Prostate gland (tissue), 2 donors: ENCODE results near the gene CNN3. TPM values are rescaled to one million over a fixed set of nuclear protein-coding genes. Genes with fewer than 3 reads are reported as not detected.

Experiments
- DNase-seq: peaks from one replicate; pipeline ENCODE4 v3.0.0-alpha.2; 2019; ENCODE audit warnings: low spot score
- H3K27ac ChIP-seq, 2 donors: fragments of 200-600 bp; sonication (generic); 2 replicates each; pipeline ENCODE4 v1.5.1; 2017 to 2019
- H3K27me3 ChIP-seq: fragments of 200-600 bp; sonication (generic); replicated peaks from 2 replicates; pipeline ENCODE4 v1.5.1; 2019; ENCODE audit not compliant: insufficient read depth
- H3K36me3 ChIP-seq, 2 donors: fragments of 200-600 bp; sonication (generic); 1 replicate in 1 of 2; 2 replicates in 1 of 2; pipeline versions ENCODE4 v1.5.1 to v1.8.1; 2017 to 2019
- H3K4me1 ChIP-seq: fragments of 200-600 bp; sonication (generic); replicated peaks from 2 replicates; pipeline ENCODE4 v1.5.1; 2019
- H3K4me3 ChIP-seq, 2 donors: fragments of 200-600 bp; sonication (generic); 2 replicates each; pipeline ENCODE4 v1.5.1; 2017 to 2019
- H3K9me3 ChIP-seq: fragments of 200-600 bp; sonication (generic); 2 replicates; pipeline ENCODE4 v1.5.1; 2017
- CTCF ChIP-seq, 4 experiments: fragments of 200-600 bp in 2 of 4; fragments of 450-650 bp in 2 of 4; sonication (generic) in 2 of 4; IDR thresholded peaks; 1 replicate in 3 of 4; 2 replicates in 1 of 4; pipeline ENCODE4 v1.5.1; 2016 to 2019; ENCODE audit warnings: antibody characterized with exemption in 4 of 4, mild to moderate bottlenecking in 2 of 4, moderate library complexity in 2 of 4
- POLR2A ChIP-seq: fragments of 450-650 bp; IDR thresholded peaks from one replicate; pipeline ENCODE4 v1.6.1; 2016; ENCODE audit warnings: antibody characterized with exemption, mild to moderate bottlenecking
- POLR2AphosphoS5 ChIP-seq: sonication (generic); formaldehyde crosslinking; IDR thresholded peaks from one replicate; pipeline ENCODE4 v1.6.1; 2017; ENCODE audit warnings: antibody characterized with exemption
- WGBS: methylation state at CpG from one replicate; pipeline ENCODE4 v1.1.5; 2018; 5-methylcytosine and 5-hydroxymethylcytosine counted together
- intact Hi-C: fragments of 100-400 bp; cut with DNase I; formaldehyde crosslinking; loops from one replicate; pipeline ENCODE4 v1.14.2; 2022
- total RNA-seq, 2 donors: library from RNA; depleted of rRNA; stranded (reverse); fragments of >200 nt; gene quantifications; one replicate each; pipeline ENCODE4 v1.1.0, GENCODE V29; 2016

The CNN3 gene
- total RNA-seq, 2 donors from 2014 or later = 136 to 180 TPM

- Histone ChIP-seq H3K4me3 (no peak overlapping the region), H3K27ac (peak overlapping the region; percentile 70 to 74), H3K36me3 (no peaks in the 10 kb centered on the region), H3K9me3 (no peaks in the 10 kb centered on the region), H3K27me3 (no peaks in the 10 kb centered on the region), H3K4me1 (no peaks in the 10 kb centered on the region)
- 21% methylated on average over 6 of the region's 6 CpGs for WGBS
- intact Hi-C loops = no loop called here
- DNase-seq = peak; percentile 65
- TF ChIP-seq POLR2A = no peak
- peak in 1 of 4 experiments; percentile 7 for TF ChIP-seq CTCF (IDR thresholded peaks at IDR 0.05)
- TF ChIP-seq POLR2AphosphoS5 = peak; percentile 30
These were observed 42.8 kb downstream of the CNN3 start for GRCh38 chr1:94884106-94884505.

- no peak for DNase-seq
- Histone ChIP-seq H3K4me1 (no peaks in the 10 kb centered on the region), H3K27me3 (no peaks in the 10 kb centered on the region), H3K27ac (peak overlapping the region; percentile 70 to 74), H3K36me3 (no peaks in the 10 kb centered on the region), H3K4me3 (no peak overlapping the region), H3K9me3 (no peaks in the 10 kb centered on the region)
- WGBS = 7% methylated on average over 4 of the region's 4 CpGs
- intact Hi-C loops = no loop called here
- TF ChIP-seq POLR2AphosphoS5 = no peak
- TF ChIP-seq CTCF (IDR thresholded peaks at IDR 0.05) = no peak
- TF ChIP-seq POLR2A = no peak
These were observed 43.2 kb downstream of the CNN3 start for GRCh38 chr1:94883691-94884090.

- peak overlapping the region; percentile 66 to 76 for H3K27ac ChIP-seq
- no peaks in the 10 kb centered on the region for H3K27me3 ChIP-seq
- TF ChIP-seq POLR2AphosphoS5 (peak; percentile 87), POLR2A (no peak), CTCF (IDR thresholded peaks at IDR 0.05) (no peak)
- 72% methylated on average over 5 of the region's 5 CpGs for WGBS
- no peaks in the 10 kb centered on the region for H3K36me3 ChIP-seq
- H3K9me3 ChIP-seq = no peaks in the 10 kb centered on the region
- H3K4me3 ChIP-seq = no peak overlapping the region
- H3K4me1 ChIP-seq = peaks cover 8% of the 10 kb centered on the region
- intact Hi-C loops = no loop called here
- DNase-seq = peak; percentile 54
These were observed 48.6 kb downstream of the CNN3 start for GRCh38 chr1:94878329-94878728.

GRCh38 chr1:94876362-94876761 lies 50.5 kb downstream of the CNN3 start:
- no peaks in the 10 kb centered on the region for H3K9me3 ChIP-seq
- DNase-seq = no peak
- no peak overlapping the region for H3K4me3 ChIP-seq
- peak overlapping the region; percentile 74 to 76 for H3K27ac ChIP-seq
- WGBS = 74% methylated on average over 3 of the region's 3 CpGs
- no peak for TF ChIP-seq POLR2AphosphoS5
- no peak for TF ChIP-seq CTCF (IDR thresholded peaks at IDR 0.05)
- no peak for TF ChIP-seq POLR2A
- H3K36me3 ChIP-seq = no peaks in the 10 kb centered on the region
- no peaks in the 10 kb centered on the region for H3K27me3 ChIP-seq
- intact Hi-C loops = no loop called here
- H3K4me1 ChIP-seq = peaks cover 13% of the 10 kb centered on the region

- DNase-seq = peak; percentile 82
- Histone ChIP-seq H3K27ac (peak overlapping the region; percentile 74 to 76), H3K4me1 (peaks cover 13% of the 10 kb centered on the region), H3K4me3 (no peak overlapping the region), H3K36me3 (no peaks in the 10 kb centered on the region), H3K27me3 (no peaks in the 10 kb centered on the region), H3K9me3 (no peaks in the 10 kb centered on the region)
- intact Hi-C loops = no loop called here
- TF ChIP-seq POLR2AphosphoS5 (peak; percentile 93), POLR2A (peak; percentile 23), CTCF (IDR thresholded peaks at IDR 0.05) (no peak)
- 23% methylated on average over 4 of the region's 4 CpGs for WGBS
These were observed 51.1 kb downstream of the CNN3 start for GRCh38 chr1:94875794-94876193.
